ENCODE results near the gene IGSF9B. TPM values are rescaled to one million over a fixed set of nuclear protein-coding genes. Genes with fewer than 3 reads are reported as not detected.

IGSF9B gene
- total and polyA plus RNA-seq, 8 donors = 1.1 to 5.8 (median 2.6) TPM

DNA sequence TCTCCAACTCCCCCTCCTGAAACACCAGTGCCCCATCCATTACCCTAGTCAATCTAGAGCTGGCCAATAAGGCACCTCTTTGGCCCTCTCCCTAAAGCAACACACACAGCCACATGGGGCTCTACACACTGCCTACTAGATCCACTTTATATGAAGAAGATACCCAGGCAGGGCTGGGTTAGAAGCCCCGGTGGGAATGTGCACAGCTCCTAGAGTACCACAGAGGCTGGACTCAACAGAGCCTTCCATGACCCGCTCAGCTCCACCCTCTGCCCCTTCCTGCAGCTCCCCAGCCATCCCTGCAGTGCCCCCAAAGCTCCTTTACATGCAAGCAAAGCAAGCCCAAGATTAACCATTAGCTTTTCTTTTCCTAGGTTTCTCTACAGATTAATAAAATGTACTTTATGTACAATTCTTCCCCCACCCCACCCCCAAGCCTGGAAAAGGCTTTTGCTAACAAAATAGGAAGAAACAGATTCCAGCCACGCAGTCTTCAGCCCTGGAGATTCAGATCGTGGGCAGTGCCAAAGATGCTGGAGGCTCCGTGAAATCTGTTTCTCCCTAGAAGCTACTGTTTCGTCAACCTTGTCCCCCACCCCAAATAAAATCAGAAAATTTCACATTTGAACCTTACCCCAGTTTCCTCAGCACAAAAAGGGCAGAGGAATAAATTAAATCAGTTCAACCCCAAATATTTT is 51.8 kb downstream of the IGSF9B start:
- 74 to 88% methylated on average over 6 of the region's 6 CpGs for WGBS, 2 donors

DNA sequence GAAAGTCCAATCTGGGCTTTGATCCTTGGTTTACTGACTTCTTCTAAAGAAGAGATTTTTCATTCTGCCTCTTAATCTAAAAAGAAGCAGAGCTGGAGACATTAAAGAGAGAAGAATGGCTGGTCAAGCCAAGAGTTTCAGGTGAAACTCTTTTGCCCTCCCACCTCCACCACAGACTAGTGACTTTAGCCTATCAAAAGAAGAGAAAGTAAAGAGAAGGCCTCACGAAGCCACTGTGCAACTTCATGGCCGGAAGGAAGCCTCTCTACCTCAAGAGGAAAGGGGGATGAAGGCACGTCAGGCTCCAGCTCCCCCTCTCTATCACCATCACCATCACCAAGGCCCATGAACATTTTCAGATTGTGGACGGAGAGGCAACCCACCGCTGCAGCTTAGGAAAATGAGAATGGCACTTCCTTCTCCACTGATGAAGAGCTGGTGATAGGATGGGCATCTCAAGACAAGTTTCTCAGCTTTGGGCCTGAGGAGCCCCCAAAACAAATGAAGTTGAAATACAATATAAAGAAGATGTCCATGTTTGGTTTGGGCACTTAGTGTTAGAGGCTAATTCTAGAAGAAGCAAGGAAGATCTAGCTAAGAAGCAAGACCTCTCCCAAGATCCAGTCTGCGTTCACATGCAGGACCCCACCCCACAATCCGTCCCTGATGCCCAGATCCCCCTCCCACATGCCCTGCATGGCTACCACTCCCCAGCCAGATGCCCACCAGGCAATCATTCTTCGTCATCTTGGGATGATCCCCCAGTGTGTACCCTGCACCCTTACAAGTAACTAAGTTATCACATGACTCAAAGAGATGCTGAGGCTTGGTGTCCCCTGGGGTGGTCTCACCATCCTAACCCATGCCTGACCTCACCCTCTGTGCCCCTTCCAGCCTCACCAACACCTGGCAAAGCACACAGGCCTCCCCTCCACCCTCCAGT is 52.6 kb downstream of the IGSF9B start:
- H3K36me3 ChIP-seq = no peaks in the 10 kb centered on the region
- DNase-seq (no peak), ATAC-seq (no peak), FAIRE-seq (no peak)
- no peaks in the 10 kb centered on the region for H3K9me3 ChIP-seq
- no peak overlapping the region for H3K27ac ChIP-seq
- TF ChIP-seq CTCF (IDR thresholded peaks at IDR 0.05) = no peak
- 76 to 81% methylated on average over 8 of the region's 8 CpGs for WGBS, 2 donors
- H3K27me3 ChIP-seq = no peaks in the 10 kb centered on the region
- H3K4me1 ChIP-seq = no peaks in the 10 kb centered on the region
- no peak overlapping the region for H3K4me3 ChIP-seq
- intact Hi-C loops (cut with DNase I) = no loop called here

More for the DNA sequence above, 51.8 kb downstream of the IGSF9B start:
- H3K27me3 ChIP-seq = no peaks in the 10 kb centered on the region
- ATAC-seq (no peak), FAIRE-seq (no peak), DNase-seq (peak in 1 of 6 donors; percentile 20)
- TF ChIP-seq CTCF (IDR thresholded peaks at IDR 0.05) = no peak
- H3K9me3 ChIP-seq = no peaks in the 10 kb centered on the region
- H3K36me3 ChIP-seq = no peaks in the 10 kb centered on the region
- H3K4me3 ChIP-seq = no peak overlapping the region
- intact Hi-C loops (cut with DNase I) = no loop called here
- no peaks in the 10 kb centered on the region for H3K4me1 ChIP-seq
- no peak overlapping the region for H3K27ac ChIP-seq

GRCh38 chr11:133903056-133903455 is 53.7 kb downstream of the IGSF9B start:
- no peak overlapping the region for H3K4me3 ChIP-seq
- FAIRE-seq = no peak
- H3K9me3 ChIP-seq = no peaks in the 10 kb centered on the region
- 92 to 98% methylated on average over 13 of the region's 13 CpGs for WGBS, 2 donors
- no peak overlapping the region for H3K27ac ChIP-seq
- H3K4me1 ChIP-seq = no peaks in the 10 kb centered on the region
- TF ChIP-seq CTCF (IDR thresholded peaks at IDR 0.05) = no peak
- intact Hi-C loops (cut with DNase I) = no loop called here
- ATAC-seq = no peak
- DNase-seq = no peak
- no peaks in the 10 kb centered on the region for H3K36me3 ChIP-seq
- H3K27me3 ChIP-seq = no peaks in the 10 kb centered on the region

GRCh38 chr11:133902506-133902905 is 54.3 kb downstream of the IGSF9B start:
- DNase-seq (no peak), FAIRE-seq (no peak), ATAC-seq (no peak)
- no peaks in the 10 kb centered on the region for H3K27me3 ChIP-seq
- intact Hi-C loops (cut with DNase I) = no loop called here
- no peaks in the 10 kb centered on the region for H3K9me3 ChIP-seq
- H3K36me3 ChIP-seq = no peaks in the 10 kb centered on the region
- H3K4me1 ChIP-seq = no peaks in the 10 kb centered on the region
- H3K4me3 ChIP-seq = no peak overlapping the region
- TF ChIP-seq CTCF (IDR thresholded peaks at IDR 0.05) = no peak
- H3K27ac ChIP-seq = no peak overlapping the region
- 88 to 94% methylated on average over 4 of the region's 4 CpGs for WGBS, 2 donors
